Prostate gland (tissue), 2 donors: ENCODE data around the gene ZBTB44.

Experiments
- POLR2AphosphoS5 ChIP-seq: sonication (generic); formaldehyde crosslinking; IDR thresholded peaks from one replicate; pipeline ENCODE4 v1.6.1; 2017; ENCODE audit warnings: antibody characterized with exemption
- TF ChIP-seq, protein P1 (sequence below), 4 experiments: fragments of 200-600 bp in 2 of 4; fragments of 450-650 bp in 2 of 4; sonication (generic) in 2 of 4; IDR thresholded peaks; 1 replicate in 3 of 4; 2 replicates in 1 of 4; pipeline ENCODE4 v1.5.1; 2016 to 2019; ENCODE audit warnings: antibody characterized with exemption in 4 of 4, mild to moderate bottlenecking in 2 of 4, moderate library complexity in 2 of 4

DNA sequence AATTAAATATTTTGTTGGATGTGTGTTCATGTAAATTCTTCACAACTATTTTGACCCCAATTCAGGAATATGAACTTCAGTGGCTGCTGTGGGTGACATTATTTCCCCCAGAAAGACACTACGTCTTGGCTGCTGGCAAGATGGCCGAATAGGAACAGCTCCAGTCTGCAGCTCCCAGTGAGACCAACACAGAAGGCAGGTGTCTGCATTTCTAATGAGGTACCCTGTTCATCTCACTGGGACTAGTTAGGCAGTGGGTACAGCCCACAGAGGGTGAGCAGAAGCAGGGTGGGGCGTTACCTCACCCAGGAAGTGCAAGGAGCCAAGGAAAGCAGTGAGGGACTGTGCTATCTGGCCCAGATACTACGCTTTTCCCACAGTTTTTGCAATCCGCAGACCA is 65.3 kb downstream of the ZBTB44 start:
- TF ChIP-seq, protein P1, sequence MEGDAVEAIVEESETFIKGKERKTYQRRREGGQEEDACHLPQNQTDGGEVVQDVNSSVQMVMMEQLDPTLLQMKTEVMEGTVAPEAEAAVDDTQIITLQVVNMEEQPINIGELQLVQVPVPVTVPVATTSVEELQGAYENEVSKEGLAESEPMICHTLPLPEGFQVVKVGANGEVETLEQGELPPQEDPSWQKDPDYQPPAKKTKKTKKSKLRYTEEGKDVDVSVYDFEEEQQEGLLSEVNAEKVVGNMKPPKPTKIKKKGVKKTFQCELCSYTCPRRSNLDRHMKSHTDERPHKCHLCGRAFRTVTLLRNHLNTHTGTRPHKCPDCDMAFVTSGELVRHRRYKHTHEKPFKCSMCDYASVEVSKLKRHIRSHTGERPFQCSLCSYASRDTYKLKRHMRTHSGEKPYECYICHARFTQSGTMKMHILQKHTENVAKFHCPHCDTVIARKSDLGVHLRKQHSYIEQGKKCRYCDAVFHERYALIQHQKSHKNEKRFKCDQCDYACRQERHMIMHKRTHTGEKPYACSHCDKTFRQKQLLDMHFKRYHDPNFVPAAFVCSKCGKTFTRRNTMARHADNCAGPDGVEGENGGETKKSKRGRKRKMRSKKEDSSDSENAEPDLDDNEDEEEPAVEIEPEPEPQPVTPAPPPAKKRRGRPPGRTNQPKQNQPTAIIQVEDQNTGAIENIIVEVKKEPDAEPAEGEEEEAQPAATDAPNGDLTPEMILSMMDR (IDR thresholded peaks at IDR 0.05): no peak
- TF ChIP-seq POLR2AphosphoS5: no peak
